ENCODE data around the gene PHF21B. TPM values are rescaled to one million over a fixed set of nuclear protein-coding genes. Genes with fewer than 3 reads are reported as not detected.

Gene PHF21B
- total and polyA plus RNA-seq, 2 donors (not counting 3 experiments of a cell fraction or from before 2014, with no cell fraction given), result not detected

- no peak overlapping the region for H2AFZ ChIP-seq (ENCODE audit: low read depth, low read length)
- H3K4me1 ChIP-seq (ENCODE audit: control insufficient read depth, extremely low read depth, insufficient read depth, low read length), result no peaks in the 10 kb centered on the region
- dilution Hi-C loops (cut with MboI; ENCODE audit: extremely low pct_ligation_motif_present, low sequenced_read_pairs), result no loop called here
- no peak overlapping the region for H3K9ac ChIP-seq (replicated peaks; ENCODE audit: extremely low read depth, insufficient read depth, low read length)
- no peaks in the 10 kb centered on the region for H3K79me2 ChIP-seq (ENCODE audit: control insufficient read depth, insufficient read depth, low read length)
- FAIRE-seq (no peak), DNase-seq (ENCODE audit: low read depth, low spot score) (no peak)
- no TSS peak for BruUV-seq (replicated peaks)
- H3K36me3 ChIP-seq (ENCODE audit: control insufficient read depth in 2 of 2, extremely low read depth in 1 of 2, insufficient read depth in 2 of 2, low read length in 2 of 2), result no peaks in the 10 kb centered on the region
- H3K9me1 ChIP-seq (replicated peaks; ENCODE audit: control insufficient read depth, extremely low read depth, insufficient read depth, low read length), result no peaks in the 10 kb centered on the region
- ChIA-PET CTCF (no interaction called here), POLR2A (no interaction called here)
- no peaks in the 10 kb centered on the region for H3K27me3 ChIP-seq (ENCODE audit: control insufficient read depth in 2 of 2, insufficient read depth in 2 of 2, low read length in 2 of 2)
- no peaks in the 10 kb centered on the region for H4K20me1 ChIP-seq (replicated peaks; ENCODE audit: control insufficient read depth, extremely low read depth, insufficient read depth, low read length)
- intact Hi-C loops (cut with micrococcal nuclease), result no loop called here
- no peak overlapping the region for H3K4me3 ChIP-seq (replicated peaks in 1 of 3; ENCODE audit: insufficient read depth in 1 of 3, low read depth in 1 of 3, low read length in 3 of 3)
- no peak overlapping the region for H3K4me2 ChIP-seq (ENCODE audit: insufficient read depth, low read length)
- no peak overlapping the region for H3K27ac ChIP-seq (ENCODE audit: insufficient read depth, low read depth, low read length)
- H3K9me3 ChIP-seq (replicated peaks; ENCODE audit: control insufficient read depth, insufficient read depth, low read length), result peaks cover 3% of the 10 kb centered on the region
- TF ChIP-seq MAX (IDR thresholded peaks at IDR 0.05; ENCODE audit: insufficient read depth, insufficient read length) (no peak), POLR2A (IDR thresholded peaks at IDR 0.05; ENCODE audit: low read depth, low read length) (no peak), GATA2 (IDR thresholded peaks at IDR 0.05; ENCODE audit: insufficient read depth, insufficient read length, low read depth, low read length) (no peak), POLR2AphosphoS5 (IDR thresholded peaks at IDR 0.05; ENCODE audit: insufficient read depth, low read depth, low read length) (no peak), CTCF (IDR thresholded peaks at IDR 0.05; ENCODE audit: extremely low read depth in 1 of 2, insufficient read depth in 1 of 2, low read depth in 1 of 2, low read length in 2 of 2) (no peak), EZH2 (IDR thresholded peaks at IDR 0.05; ENCODE audit: borderline replicate concordance, low read depth, low read length, severe bottlenecking) (no peak), JUN (IDR thresholded peaks at IDR 0.05; ENCODE audit: borderline replicate concordance, insufficient read depth, insufficient read length, low read depth) (no peak), MYC (IDR thresholded peaks at IDR 0.05; ENCODE audit: low read depth, low read length) (no peak), FOS (IDR thresholded peaks at IDR 0.05; ENCODE audit: borderline replicate concordance, insufficient read depth, low read length) (no peak)
Observed at GRCh38 chr22:44889255-44889878, 120.4 kb downstream of the PHF21B start.
